A673 (cell line): ENCODE measurements around the gene DYRK1A. TPM values are rescaled to one million over a fixed set of nuclear protein-coding genes. Genes with fewer than 3 reads are reported as not detected.

ENCODE experiments used
- BruUV-seq: library from RNA; stranded (reverse); fragments of 400-500 nt; replicated peaks from 2 replicates; lab custom pipeline; 2021; lab: Mats Ljungman, UMichigan
- CTCF ChIA-PET: fragments of 300-600 bp; sonication (Branson Sonifier 250); formaldehyde crosslinking; loops from one replicate; lab custom pipeline; 2022; ENCODE audit warnings: antibody characterized with exemption; lab: Charles Lee
- POLR2A ChIA-PET: fragments of 300-600 bp; sonication (Branson Sonifier 250); formaldehyde crosslinking; loops from one replicate; lab custom pipeline; 2022; ENCODE audit warnings: antibody characterized with exemption; ENCODE audit not compliant: low non-redundant PET; lab: Charles Lee
- DNase-seq: peaks from one replicate; pipeline ENCODE4 v3.0.0-alpha.2; 2015; ENCODE audit warnings: low spot score
- H3K27ac ChIP-seq: fragments of 200-600 bp; sonication (generic); 2 replicates; pipeline ENCODE4 v1.5.1; 2016; ENCODE audit warnings: mixed run types, low read depth, mild to moderate bottlenecking, mixed read lengths, antibody characterized with exemption, low read length; ENCODE audit not compliant: poor library complexity, severe bottlenecking
- H3K27me3 ChIP-seq: fragments of 200-600 bp; sonication (generic); replicated peaks from 2 replicates; pipeline ENCODE4 v1.6.1; 2017; ENCODE audit warnings: mixed run types, low read depth, mild to moderate bottlenecking, mixed read lengths, antibody characterized with exemption, low read length; ENCODE audit not compliant: insufficient read depth, poor library complexity
- H3K36me3 ChIP-seq: fragments of 200-600 bp; sonication (generic); 2 replicates; pipeline ENCODE4 v1.6.1; 2016; ENCODE audit warnings: mixed run types, mild to moderate bottlenecking, mixed read lengths, antibody characterized with exemption, low read length; ENCODE audit not compliant: insufficient read depth, poor library complexity, severe bottlenecking
- H3K4me1 ChIP-seq: fragments of 200-600 bp; sonication (generic); 2 replicates; pipeline ENCODE4 v1.6.1; 2017; ENCODE audit warnings: mixed run types, mild to moderate bottlenecking, mixed read lengths, antibody characterized with exemption, low read length; ENCODE audit not compliant: insufficient read depth, poor library complexity, severe bottlenecking
- H3K4me3 ChIP-seq: fragments of 200-600 bp; sonication (generic); 2 replicates; pipeline ENCODE4 v1.5.1; 2016; ENCODE audit warnings: low read depth, mixed run types, mild to moderate bottlenecking, mixed read lengths, low read length; ENCODE audit not compliant: poor library complexity, severe bottlenecking
- H3K9me3 ChIP-seq: fragments of 200-600 bp; sonication (generic); 2 replicates; pipeline ENCODE4 v1.6.1; 2016; ENCODE audit warnings: mixed run types, low read depth, mild to moderate bottlenecking, mixed read lengths, antibody characterized with exemption, low read length; ENCODE audit not compliant: poor library complexity, severe bottlenecking
- CTCF ChIP-seq: fragments of 300-800, 200-600 bp; sonication (generic); conservative IDR thresholded peaks from 2 replicates; pipeline ENCODE4 v1.5.1; 2017; ENCODE audit warnings: low read depth, mild to moderate bottlenecking, antibody characterized with exemption, low read length, moderate library complexity, mixed read lengths
- EZH2 ChIP-seq: fragments of 200-600 bp; sonication (generic); IDR thresholded peaks from 2 replicates; pipeline ENCODE4 v1.6.1; 2017; ENCODE audit warnings: borderline replicate concordance, low read depth, mild to moderate bottlenecking, mixed read lengths, antibody characterized with exemption, low read length; ENCODE audit not compliant: poor library complexity, severe bottlenecking
- intact Hi-C: fragments of 100-400 bp; cut with micrococcal nuclease; formaldehyde crosslinking; loops from one replicate; pipeline ENCODE4 v1.10.0; 2022; ENCODE audit not compliant: unreplicated experiment
- total RNA-seq: library from RNA; stranded (reverse); gene quantifications from 2 replicates; pipeline ENCODE4 v1.2.3, GENCODE V29; 2021

Gene DYRK1A
- total RNA-seq, 1 experiment from 2014 or later = 70.5 TPM

GRCh38 chr21:37424396-37424795 lies 57.8 kb downstream of the DYRK1A start:
- intact Hi-C loops = no loop called here
- ChIA-PET CTCF (no interaction called here), POLR2A (no interaction called here)
- DNase-seq = no peak
- no TSS peak for BruUV-seq
- Histone ChIP-seq H3K27me3 (no peaks in the 10 kb centered on the region), H3K4me3 (no peak overlapping the region), H3K36me3 (peaks cover 27% of the 10 kb centered on the region), H3K9me3 (no peaks in the 10 kb centered on the region), H3K4me1 (no peaks in the 10 kb centered on the region), H3K27ac (no peak overlapping the region)
- TF ChIP-seq CTCF = no peak
- TF ChIP-seq EZH2 = no peak

- H3K27me3 ChIP-seq = no peaks in the 10 kb centered on the region
- TF ChIP-seq EZH2 (no peak), CTCF (no peak)
- intact Hi-C loops = no loop called here
- no TSS peak for BruUV-seq
- H3K27ac ChIP-seq = no peak overlapping the region
- H3K4me3 ChIP-seq = no peak overlapping the region
- ChIA-PET POLR2A (no interaction called here), CTCF (no interaction called here)
- no peaks in the 10 kb centered on the region for H3K4me1 ChIP-seq
- no peaks in the 10 kb centered on the region for H3K9me3 ChIP-seq
- peaks cover 27% of the 10 kb centered on the region for H3K36me3 ChIP-seq
- DNase-seq = no peak
These were observed 58.4 kb downstream of the DYRK1A start for GRCh38 chr21:37425001-37425400.

GRCh38 chr21:37425684-37426083 lies 59.1 kb downstream of the DYRK1A start:
- TF ChIP-seq CTCF (no peak), EZH2 (no peak)
- POLR2A ChIA-PET = no interaction called here
- Histone ChIP-seq H3K4me1 (no peaks in the 10 kb centered on the region), H3K4me3 (no peak overlapping the region), H3K36me3 (peaks cover 27% of the 10 kb centered on the region), H3K27me3 (no peaks in the 10 kb centered on the region), H3K27ac (no peak overlapping the region), H3K9me3 (no peaks in the 10 kb centered on the region)
- CTCF ChIA-PET = no interaction called here
- no TSS peak for BruUV-seq
- DNase-seq = no peak
- intact Hi-C loops = no loop called here
